Posterior vena cava (tissue), 2 donors: Measurements from ENCODE around the gene TIMM8A. TPM values are rescaled to one million over a fixed set of nuclear protein-coding genes. Genes with fewer than 3 reads are reported as not detected.
"Not testable (repeated sequence)": the region's sequence is repeated elsewhere in the genome, so short reads cannot be mapped to it uniquely, and the experiment has no call there.

ENCODE experiments used
- DNase-seq: peaks from one replicate; pipeline ENCODE4 v3.0.0-alpha.2; 2020; ENCODE audit warnings: low spot score
- intact Hi-C, 2 donors: fragments of 100-400 bp; cut with DNase I; formaldehyde crosslinking; loops; one replicate each; pipeline versions ENCODE4 v1.14.1 to v1.14.2; 2022 to 2023
- total RNA-seq, 2 donors: library from RNA; stranded (reverse); fragmentation: NEBNext Ultra II Directional; extraction: Animal tissue kit (Norgen Biotek cat#: 25700); gene quantifications; one replicate each; pipeline ENCODE4 v1.2.1, GENCODE V29; 2021
- donor health status: DM: yes; HTN: yes; CAD: no.
- donor health status: DM: yes; HTN: yes; CAD: no.

Gene TIMM8A
- total RNA-seq, 2 donors from 2014 or later, result 9.0 TPM

DNA sequence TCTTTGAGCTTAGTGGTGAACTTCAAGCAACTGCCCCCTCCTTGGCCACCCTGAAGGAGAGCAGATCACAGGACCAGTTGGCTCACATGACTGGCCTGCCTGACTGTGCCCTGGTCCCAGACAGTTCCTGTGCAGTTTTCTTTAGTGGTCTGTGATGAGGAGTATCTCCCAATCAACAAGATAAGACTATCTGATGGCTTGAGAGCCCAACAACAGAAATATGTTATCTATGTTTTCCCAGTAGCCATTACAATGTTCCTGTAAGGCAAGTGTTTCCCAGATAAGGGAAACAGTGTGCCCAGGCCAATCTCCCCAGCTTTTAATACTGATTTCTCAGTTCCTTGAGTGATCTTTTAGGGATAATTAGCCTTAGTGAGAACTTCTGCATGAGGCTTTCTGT, 14.2 kb upstream of the TIMM8A start:
- no peak for DNase-seq
- intact Hi-C loops, result no loop called here

DNA sequence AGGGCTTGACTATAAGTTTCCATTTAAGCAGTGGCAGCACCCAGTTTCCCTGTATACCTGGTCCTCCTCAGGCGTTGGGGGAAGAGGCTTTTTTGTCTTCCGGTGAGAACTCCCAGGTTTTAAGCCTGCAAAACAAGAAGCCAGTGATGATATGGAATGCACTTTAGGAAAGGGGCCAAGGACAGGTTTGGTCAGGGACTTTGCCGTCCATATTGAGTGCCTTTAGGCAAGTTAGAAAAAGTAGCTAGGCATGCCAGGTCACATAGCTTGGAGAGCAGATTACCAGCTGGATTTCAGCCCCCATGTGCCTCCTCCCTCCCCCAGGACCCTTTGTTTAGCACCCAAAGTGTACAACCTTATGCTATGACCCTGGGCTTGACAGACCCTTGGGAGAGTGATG, 13.6 kb upstream of the TIMM8A start:
- intact Hi-C loops, result no loop called here
- no peak for DNase-seq

DNA sequence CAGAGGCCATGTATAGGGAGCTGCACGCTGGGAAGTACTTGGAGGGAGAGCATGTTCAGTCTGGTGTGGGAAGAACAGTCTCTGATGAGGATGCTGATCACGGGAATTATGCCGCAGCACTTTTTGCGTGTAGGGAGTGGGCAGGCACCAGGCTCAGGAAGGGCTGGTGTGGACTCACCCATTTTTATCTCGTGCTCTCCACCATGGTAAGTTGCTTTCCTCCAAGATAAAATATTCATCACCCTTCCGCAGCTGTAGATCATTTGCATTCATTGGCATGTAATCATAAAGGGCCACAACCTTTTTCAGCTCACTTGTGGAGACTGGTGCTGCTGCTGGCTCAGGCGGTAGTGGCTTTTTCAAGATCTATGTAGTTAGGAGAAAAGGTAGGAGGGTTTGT, 11.8 kb upstream of the TIMM8A start:
- no peak for DNase-seq
- intact Hi-C loops, result no loop called here

DNA sequence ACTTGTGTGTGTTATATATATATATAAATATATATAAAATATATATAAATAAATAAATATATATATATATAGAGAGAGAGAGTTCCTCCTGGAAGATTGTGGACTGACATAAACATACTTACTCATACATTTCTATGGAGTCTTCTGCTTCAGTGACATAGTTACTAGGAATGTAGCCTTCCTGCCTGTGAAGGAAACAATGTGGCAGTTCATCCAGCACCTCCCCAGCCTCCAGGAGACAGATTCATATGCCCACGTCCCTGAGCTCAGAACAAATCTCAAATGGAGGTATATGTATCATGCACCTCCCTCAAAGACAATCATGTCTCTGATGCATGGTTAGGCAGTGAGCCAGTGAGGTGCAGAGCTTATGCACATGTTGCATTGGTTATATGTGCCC, 11.4 kb upstream of the TIMM8A start:
- intact Hi-C loops, result no loop called here
- DNase-seq, result no peak

DNA sequence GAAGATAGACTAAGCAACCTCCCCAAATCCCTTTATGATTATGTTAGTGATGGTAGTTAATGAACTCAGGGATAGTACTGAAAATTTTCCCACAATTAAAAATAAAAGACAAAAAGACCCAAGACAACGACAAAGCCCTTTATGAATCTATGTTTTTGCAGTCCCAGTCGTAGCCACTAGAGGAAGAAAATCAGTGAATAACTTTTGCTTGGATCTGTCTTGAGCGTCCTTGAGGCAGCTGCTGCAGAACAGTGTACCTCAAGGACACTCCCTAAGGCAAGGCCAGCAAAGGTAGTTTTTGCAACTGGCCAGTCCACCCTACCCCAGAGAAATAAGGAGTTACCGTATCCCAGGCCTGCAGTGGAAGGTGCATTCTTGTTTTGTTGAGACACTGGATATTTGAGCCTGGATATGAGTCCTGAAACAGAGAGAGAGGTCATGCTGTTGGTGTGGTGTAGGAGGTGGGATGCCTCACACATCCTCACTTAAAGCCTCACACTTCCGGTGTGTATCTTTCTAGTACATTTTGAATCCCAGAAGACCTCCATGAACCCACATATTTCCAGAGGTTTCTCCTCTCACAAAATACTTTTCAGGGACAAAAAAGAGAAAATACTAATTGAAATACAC, 8.7 kb upstream of the TIMM8A start:
- no peak for DNase-seq

DNA sequence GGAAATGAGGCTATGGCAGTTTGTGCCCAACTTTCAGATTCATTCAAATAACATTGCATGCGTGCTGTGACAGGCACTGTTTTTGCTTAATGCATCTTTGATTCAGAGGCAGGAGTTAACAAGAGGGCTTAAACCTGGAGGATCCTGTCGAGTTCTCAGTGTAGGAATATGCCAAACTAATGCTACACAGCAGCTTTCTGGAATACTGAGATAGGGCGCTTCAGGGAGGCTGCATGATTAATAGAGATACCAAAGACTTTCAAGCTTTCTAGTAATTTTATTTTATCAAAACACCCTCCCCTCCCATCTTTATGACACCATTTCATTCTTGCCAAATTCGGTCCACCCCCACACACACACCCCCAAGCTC, 636 bp upstream of the TIMM8A start:
- intact Hi-C loops, result no loop called here
- DNase-seq, result no peak

More for the DNA sequence above, 8.7 kb upstream of the TIMM8A start:
- intact Hi-C loops, result no loop called here

DNA sequence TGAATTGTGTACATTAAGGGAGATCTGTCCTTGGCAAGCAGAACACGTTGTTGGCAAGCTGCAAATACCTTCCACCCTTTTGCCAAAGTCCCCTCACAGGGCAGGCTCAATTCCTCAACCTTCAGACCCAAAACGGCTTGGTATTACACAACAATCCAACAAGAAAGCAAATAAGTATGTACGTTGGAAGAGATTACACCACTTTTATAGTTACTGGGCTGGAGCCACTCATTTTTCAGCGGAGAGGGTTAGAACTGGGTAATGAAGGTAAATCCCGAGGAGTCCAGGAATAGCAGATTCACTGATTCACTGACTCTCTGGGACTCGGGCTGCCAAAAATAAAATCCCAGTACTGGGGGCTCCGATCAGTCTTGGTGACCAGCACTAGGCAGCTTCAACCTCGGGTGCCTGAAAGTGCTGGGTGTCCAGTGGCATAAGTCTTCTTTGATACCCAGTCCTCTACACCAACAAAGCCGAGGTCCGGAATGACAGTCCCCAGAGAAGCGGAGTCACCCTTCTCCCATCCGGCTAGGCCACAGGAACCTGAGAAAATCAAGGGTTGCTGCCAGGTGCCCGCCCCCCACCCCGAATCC, 587 bp downstream of the TIMM8A start:
- no peak for DNase-seq
- intact Hi-C loops, result no loop called here

DNA sequence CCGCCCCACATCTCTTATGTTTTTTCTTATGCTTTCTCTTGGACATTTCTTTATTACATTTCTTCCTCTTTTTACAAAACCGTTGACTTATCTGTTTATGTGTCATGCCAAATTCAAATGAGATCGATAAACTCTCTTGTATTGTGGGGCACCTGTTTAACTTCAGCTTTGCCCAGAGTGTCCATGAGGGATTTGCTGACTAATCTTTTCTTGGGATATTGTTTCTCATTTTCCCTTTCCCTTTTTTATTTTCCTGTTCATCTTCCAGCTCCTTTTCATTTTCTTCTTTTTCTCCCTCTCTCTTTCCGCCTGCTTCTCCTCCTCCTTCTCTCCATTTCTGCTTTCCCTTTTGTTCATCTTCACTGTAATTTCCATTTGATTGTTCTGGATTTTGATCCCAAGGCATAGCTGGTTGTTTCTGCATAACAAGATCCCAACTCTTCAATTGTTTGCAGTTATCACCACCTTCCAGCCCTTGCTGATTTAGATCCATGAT, 10.7 kb downstream of the TIMM8A start:
- intact Hi-C loops, result no loop called here
- DNase-seq, result no peak

DNA sequence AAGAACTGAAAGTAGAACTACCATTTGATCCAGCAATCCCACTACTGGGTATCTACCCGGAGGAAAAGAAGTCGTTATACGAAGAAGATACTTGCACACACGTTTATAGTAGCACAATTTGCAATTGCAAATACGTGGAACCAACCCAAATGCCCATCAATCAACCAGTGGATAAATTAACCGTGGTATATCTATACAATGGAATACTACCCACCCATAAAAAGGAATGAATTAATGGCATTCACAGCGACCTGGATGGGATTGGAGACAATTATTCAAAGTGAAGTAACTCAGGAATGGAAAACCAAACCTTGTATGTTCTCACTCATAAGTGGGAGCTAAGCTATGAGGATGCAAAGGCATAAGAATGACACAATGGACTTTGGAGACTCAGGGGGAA, 14.2 kb downstream of the TIMM8A start:
- intact Hi-C loops, DNase-seq: not testable (repeated sequence)

DNA sequence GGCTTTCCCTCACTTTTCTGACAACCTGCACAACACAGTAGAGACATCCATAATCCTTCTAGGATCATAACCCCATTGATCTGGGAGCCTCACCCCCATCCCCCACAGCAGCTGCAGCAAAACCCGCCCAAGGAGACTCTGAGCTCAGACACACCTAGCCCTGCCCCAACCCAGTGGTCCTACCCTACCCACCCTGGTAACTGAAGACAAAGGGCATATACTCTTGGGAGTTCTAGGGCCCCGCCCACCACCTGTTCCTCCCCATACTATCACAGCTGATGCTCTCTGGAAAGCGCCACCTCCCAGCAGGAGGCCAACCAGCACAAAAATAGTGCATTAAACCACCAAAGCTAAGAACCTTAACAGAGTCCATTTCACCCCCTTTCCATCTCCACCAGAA, 21.9 kb downstream of the TIMM8A start:
- intact Hi-C loops, DNase-seq: not testable (repeated sequence)

DNA sequence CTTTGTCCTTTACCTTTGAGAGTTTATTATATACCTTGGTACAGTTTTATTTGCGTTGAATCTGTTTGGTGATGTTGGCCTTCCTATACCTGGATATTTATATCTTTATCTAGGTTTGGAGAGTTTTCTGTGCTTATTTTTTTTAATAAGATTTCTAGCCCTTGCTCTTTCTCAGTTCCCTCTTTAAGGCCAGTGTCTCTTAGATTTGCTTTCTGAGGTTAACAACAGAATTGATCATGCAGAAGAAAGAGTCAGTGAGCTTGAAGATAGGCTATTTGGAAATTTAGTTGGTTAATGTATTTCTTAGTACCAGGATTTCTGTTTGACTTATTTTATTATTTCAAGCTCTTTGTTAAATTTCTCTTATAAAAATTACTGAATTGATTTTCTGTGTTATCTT, 44.8 kb downstream of the TIMM8A start:
- DNase-seq, result no peak

More for the DNA sequence above, 44.8 kb downstream of the TIMM8A start:
- intact Hi-C loops, result no loop called here

Other genes with a start within 250 kb of the TIMM8A start
- under 1 TPM; 0.57 to 0.65 TPM for gene DRP2, start 129.0 kb downstream of the TIMM8A start, total RNA-seq
- not detected for gene TAF7L, start 57.4 kb downstream of the TIMM8A start, total RNA-seq
- 10 to 100 TPM in 1 of 2 donors, 1 to 10 TPM in 1; 5.2 to 11.5 TPM for gene BTK, start 37.4 kb upstream of the TIMM8A start, total RNA-seq
- 100 to 1,000 TPM; 203 to 225 TPM for gene RPL36A, start 42.3 kb upstream of the TIMM8A start, total RNA-seq
- 10 to 100 TPM; 20.1 to 24.2 TPM for gene GLA, start 59.2 kb upstream of the TIMM8A start, total RNA-seq
- gene HNRNPH2, start 59.5 kb upstream of the TIMM8A start, total RNA-seq, result 10 to 100 TPM; 50.9 to 54.4 TPM
- gene ARMCX4, start 136.7 kb upstream of the TIMM8A start, total RNA-seq, result 10 to 100 TPM; 14.6 to 17.8 TPM
- gene ARMCX1, start 201.8 kb upstream of the TIMM8A start, total RNA-seq, result 10 to 100 TPM; 28.8 to 34.0 TPM